Adipose tissue (tissue), 3 donors: ENCODE results near the gene POLR2L. TPM values are rescaled to one million over a fixed set of nuclear protein-coding genes. Genes with fewer than 3 reads are reported as not detected.

Source experiments
- H3K27ac ChIP-seq: one replicate; pipeline ENCODE4 v1.5.1; 2013; ENCODE audit warnings: low read depth, low read length
- WGBS, 3 donors: extraction: QIAGEN DNeasy Blood & Tissue Kit; methylation state at CpG; one replicate each; pipeline ENCODE4 v1.1.7; 2013; 5-methylcytosine and 5-hydroxymethylcytosine counted together
- polyA plus RNA-seq, 3 donors: library from polyadenylated mRNA; stranded (reverse); fragments of 200-250 nt; gene quantifications; one replicate each; pipeline ENCODE4 v1.2.3, GENCODE V29; 2013
- donor health status: healthy with polysubstance abuse.
- donor health status: Bipolar disorder and iron deficiency.
- donor health status: healthy.

The POLR2L gene
- polyA plus RNA-seq, 3 donors: 126 to 454 (median 290) TPM

- H3K27ac ChIP-seq: no peak overlapping the region
- 44 to 67% (median 49%) methylated on average over 8 of the region's 8 CpGs for WGBS, 3 donors
Observed at GRCh38 chr11:845872-846495, 3.7 kb upstream of the POLR2L start.

DNA sequence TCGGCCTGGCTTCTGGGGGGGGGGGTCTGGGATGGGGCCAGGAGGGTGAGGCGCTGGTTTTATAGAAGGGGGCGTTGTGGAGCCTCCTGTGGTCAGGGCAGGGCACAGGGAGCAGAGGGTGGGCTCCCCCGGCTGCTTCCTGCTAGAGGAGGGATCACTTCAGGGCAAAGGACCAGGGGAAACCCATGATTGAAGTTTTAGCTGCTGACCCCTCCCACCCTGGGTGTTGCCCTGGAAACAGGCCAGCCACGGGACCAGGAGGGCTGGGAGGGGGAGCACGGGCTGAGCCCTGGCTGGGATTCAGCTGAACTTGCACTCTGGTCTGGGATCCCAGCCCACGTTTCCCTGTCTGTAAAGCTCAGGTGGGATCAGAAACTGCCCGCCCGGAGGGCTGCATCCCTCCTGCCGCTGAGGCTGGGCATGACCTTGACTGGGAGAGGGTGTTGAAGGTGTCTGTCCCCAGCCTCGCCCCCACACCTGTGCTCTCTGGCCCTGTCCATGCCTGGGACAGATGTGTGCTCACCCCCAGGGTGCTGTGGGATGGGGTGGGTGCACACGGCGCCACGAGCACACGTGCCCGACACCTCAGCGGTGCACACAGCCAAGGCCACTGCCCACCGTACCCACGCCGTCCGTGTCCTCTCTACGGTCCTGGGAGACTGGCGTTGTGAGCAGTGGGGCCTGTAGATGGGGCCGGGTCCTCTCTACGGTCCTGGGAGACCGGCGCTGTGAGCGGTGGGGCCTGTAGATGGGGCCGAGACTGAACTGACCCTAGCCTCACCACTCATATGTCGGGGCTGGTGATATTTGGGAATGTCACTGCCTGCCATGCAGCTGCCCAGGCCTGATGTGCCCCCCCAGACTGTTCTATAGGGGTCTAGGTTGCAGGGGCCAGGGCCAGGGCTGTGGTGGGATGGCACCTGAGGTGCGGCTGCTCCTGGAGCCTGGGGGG lies 2.6 kb upstream of the POLR2L start:
- peak overlapping the region; percentile 68 for H3K27ac ChIP-seq
- WGBS, 3 donors: 21 to 44% (median 25%) methylated on average over 26 to 31 of the region's 31 CpGs

GRCh38 chr11:843818-844692 lies 1.7 kb upstream of the POLR2L start:
- 3 to 7% (median 5%) methylated on average over 22 to 25 of the region's 25 CpGs for WGBS, 3 donors
- H3K27ac ChIP-seq: peak overlapping the region; percentile 78

DNA sequence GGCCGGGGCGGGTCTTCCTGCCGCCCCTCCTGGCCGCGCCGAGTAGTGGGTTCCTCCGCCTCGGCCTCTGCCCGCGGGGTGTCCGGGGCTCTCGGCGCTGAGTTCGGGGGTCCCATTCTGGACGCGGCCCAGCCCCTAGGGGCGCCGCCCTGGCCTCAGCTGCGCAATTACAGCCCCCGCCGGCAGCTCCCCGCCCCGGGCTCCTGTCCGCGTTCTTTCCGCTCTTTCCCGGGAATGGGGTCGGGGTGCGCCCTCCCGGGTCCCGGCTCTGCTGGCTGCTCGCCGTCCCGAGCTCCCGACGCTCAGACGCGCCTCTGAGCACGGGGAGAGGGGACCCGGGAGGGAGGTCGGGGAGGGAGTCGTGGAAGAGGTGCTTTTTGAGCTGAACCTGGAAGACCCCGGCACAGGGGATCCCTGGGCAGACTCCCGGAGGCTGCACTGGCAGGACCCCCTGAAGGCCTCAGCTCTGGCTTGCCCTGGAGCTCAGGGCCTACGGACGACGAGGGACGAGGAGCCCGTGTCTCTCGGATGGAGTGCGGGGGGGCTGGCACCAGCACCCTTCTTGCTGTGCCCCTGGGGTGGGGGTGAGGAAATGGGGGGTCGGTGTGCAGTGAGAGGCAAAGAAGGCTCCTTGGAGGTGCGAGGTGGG lies 881 bp upstream of the POLR2L start:
- peak overlapping the region; percentile 78 for H3K27ac ChIP-seq
- WGBS, 3 donors: 0 to 1% (median 1%) methylated on average over 35 to 53 of the region's 53 CpGs

DNA sequence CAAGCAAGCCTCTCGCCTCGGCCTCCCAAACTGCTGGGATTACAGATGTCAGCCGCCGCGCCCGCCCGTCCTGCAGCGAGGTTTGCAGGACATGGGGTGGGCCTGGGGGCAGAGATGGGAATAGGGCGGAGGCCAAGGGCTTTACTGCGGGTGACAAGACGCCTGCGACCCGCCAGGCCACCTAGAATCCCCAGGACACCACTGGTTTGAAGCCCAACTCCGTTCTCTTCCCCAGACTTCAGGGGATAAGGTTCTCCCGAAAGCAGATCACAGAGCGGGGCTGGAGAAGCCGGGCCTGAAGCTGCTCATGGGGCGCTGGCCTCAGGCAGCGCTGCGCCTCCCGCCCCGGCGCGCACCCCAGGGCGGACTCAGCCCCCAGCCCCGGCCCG lies 354 bp downstream of the POLR2L start:
- no peak overlapping the region for H3K27ac ChIP-seq
- WGBS, 3 donors: 0% methylated on average over 18 to 27 of the region's 27 CpGs

DNA sequence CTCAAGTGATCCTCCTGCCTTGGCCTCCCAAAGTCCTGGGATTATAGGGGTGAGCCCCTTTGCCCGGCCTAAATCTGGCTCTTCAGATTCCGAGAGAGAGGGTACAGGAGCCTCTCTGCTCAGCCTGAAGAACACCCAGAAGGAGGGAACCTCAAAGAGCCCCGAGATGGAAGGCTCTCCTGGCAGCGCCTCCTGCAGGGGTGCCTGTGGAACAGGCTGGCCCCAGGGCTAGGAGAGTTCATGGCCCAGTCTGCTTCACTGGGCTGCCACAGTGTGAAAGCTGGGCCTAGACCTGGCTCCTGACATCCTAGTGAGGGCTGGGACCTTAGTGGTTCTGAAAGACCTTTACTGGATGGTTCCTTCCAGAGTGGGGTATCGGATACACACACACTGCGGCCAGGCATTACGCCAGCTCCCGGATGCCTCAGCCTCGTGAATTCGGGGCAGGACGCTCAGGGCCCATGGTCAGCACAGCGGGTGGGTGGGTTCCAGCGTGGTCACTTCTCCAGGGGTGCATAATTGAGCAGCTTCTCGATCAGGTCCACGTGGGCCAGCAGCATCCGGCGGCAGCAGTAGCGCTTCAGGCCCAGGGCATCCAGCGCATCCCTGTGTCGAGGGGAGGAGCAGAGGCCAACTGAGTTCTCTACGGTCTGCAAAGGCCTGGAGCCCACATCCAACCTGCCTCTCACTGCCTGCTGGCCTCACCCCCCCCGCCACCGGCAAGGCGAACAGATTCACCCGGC lies 2.3 kb downstream of the POLR2L start:
- WGBS, 3 donors: 56 to 83% (median 81%) methylated on average over 22 to 25 of the region's 25 CpGs
- no peak overlapping the region for H3K27ac ChIP-seq

GRCh38 chr11:839280-839623 lies 3.1 kb downstream of the POLR2L start:
- WGBS, 3 donors: 90 to 96% (median 94%) methylated on average over 5 of the region's 5 CpGs

GRCh38 chr11:838441-839279 lies 3.7 kb downstream of the POLR2L start:
- 29 to 60% (median 55%) methylated on average over 17 of the region's 17 CpGs for WGBS, 3 donors
- no peak overlapping the region for H3K27ac ChIP-seq

More at GRCh38 chr11:839280-839623, 3.1 kb downstream of the POLR2L start:
- H3K27ac ChIP-seq: no peak overlapping the region

DNA sequence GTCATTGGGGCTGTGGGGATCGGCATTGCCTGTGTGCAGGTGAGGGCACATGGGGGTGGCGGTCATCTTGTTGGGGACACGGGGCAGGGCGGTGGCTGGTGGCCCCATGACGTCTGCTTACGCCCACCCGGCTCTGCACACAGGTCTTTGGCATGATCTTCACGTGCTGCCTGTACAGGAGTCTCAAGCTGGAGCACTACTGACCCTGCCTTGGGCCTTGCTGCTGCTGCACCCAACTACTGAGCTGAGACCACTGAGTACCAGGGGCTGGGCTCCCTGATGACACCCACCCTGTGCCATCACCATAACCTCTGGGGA lies 4.4 kb downstream of the POLR2L start:
- WGBS, 3 donors: 66 to 74% (median 73%) methylated on average over 8 of the region's 8 CpGs
- no peak overlapping the region for H3K27ac ChIP-seq

DNA sequence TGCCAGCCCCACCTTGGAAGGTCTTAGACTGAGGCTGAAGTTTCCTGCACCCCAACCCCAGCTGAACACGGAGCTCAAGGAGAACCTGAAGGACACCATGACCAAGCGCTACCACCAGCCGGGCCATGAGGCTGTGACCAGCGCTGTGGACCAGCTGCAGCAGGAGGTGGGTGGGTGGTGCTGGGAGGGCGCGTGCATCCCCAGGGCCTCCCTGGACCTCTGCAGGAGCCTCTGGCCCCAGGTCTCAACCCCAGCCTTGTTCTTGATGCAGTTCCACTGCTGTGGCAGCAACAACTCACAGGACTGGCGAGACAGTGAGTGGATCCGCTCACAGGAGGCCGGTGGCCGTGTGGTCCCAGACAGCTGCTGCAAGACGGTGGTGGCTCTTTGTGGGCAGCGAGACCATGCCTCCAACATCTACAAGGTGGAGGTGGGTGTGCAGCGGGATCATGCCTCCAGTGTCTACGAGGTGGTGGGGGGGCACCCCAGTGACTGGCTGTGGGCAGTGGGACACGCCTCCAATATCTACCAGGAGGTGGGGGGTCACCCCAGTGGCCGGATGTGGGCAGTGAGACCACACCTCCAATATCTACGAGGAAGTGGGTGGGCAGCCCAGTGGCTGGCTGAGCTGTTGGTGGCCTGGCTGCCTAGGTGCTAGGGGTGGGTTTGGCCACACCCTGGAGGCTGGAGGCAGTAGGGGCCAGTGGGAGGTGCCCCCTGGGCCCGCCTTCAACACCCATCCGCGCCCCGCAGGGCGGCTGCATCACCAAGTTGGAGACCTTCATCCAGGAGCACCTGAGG lies 4.9 kb downstream of the POLR2L start:
- no peak overlapping the region for H3K27ac ChIP-seq
- WGBS, 3 donors: 81 to 84% (median 83%) methylated on average over 21 to 22 of the region's 22 CpGs

GRCh38 chr11:836700-837099 lies 5.6 kb downstream of the POLR2L start:
- no peak overlapping the region for H3K27ac ChIP-seq
- 80 to 90% (median 87%) methylated on average over 9 of the region's 9 CpGs for WGBS, 3 donors

GRCh38 chr11:836274-836673 lies 6.1 kb downstream of the POLR2L start:
- H3K27ac ChIP-seq: no peak overlapping the region
- 85 to 92% (median 90%) methylated on average over 14 of the region's 14 CpGs for WGBS, 3 donors

GRCh38 chr11:834371-835316 lies 7.7 kb downstream of the POLR2L start:
- WGBS, 3 donors: 25 to 30% (median 27%) methylated on average over 30 to 31 of the region's 31 CpGs
- H3K27ac ChIP-seq: peak overlapping the region; percentile 86

DNA sequence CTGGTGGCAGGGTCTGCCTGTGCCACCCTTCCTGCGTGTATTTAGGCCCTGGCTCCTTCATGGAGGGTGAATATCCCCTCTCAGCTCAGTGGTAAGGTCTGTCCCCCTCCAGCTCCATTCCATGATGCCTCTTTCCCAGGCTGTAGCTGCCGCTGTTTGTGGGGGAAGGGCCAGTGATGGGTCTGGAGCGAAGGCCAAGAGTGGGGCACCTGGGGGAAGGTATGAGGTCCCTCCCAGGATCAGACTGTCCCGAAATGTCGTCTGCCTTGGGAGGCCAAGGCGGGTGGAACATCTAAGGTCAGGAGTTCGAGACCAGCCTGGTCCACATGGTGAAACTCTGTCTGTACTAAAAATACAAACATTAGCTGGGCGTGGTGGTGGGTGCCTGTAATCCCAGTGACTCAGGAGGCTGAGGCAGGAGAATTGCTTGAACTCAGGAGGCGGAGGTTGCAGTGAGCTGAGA lies 8.4 kb downstream of the POLR2L start:
- H3K27ac ChIP-seq: peak overlapping the region; percentile 60
- 26 to 44% (median 40%) methylated on average over 9 of the region's 9 CpGs for WGBS, 3 donors

GRCh38 chr11:833114-833791 lies 9.1 kb downstream of the POLR2L start:
- 0 to 2% (median 1%) methylated on average over 12 to 54 of the region's 55 CpGs for WGBS, 3 donors
- peak overlapping the region; percentile 60 for H3K27ac ChIP-seq
